GM19351 (cell line): Measurements from ENCODE around the gene B4GALNT2.

Source experiments
- ATAC-seq: cut with Tn5 transposase; IDR thresholded peaks from one replicate; pipeline ENCODE4 v1.9.1; 2021; ENCODE audit warnings: mild to moderate bottlenecking, moderate library complexity; ENCODE audit not compliant: unreplicated experiment

The B4GALNT2 gene

DNA sequence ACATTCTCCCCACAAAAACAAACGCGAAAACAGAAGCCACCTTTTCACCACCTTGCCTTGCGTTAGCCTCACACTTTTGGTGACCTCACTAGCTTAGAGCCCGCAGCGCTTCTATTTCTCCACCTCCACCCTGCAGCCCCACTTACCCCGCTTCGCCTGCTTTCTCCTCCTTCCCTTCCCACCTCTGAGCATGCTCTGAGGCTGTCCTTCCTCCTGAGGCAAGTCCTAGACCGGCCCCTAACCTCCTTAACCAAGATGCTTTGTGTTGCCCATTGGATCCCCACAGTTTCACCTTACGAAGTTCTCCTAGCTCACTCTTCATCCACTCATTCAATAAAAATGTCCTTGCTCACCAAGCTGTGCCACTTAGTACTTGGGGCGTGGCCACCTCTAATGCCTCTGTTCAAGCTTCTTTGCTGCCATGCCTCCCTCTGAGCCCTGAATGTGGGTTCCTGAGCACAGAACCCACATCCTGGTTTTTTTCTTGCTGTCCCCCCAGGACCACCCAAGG, 76.5 kb downstream of the B4GALNT2 start:
- no peak for ATAC-seq

DNA sequence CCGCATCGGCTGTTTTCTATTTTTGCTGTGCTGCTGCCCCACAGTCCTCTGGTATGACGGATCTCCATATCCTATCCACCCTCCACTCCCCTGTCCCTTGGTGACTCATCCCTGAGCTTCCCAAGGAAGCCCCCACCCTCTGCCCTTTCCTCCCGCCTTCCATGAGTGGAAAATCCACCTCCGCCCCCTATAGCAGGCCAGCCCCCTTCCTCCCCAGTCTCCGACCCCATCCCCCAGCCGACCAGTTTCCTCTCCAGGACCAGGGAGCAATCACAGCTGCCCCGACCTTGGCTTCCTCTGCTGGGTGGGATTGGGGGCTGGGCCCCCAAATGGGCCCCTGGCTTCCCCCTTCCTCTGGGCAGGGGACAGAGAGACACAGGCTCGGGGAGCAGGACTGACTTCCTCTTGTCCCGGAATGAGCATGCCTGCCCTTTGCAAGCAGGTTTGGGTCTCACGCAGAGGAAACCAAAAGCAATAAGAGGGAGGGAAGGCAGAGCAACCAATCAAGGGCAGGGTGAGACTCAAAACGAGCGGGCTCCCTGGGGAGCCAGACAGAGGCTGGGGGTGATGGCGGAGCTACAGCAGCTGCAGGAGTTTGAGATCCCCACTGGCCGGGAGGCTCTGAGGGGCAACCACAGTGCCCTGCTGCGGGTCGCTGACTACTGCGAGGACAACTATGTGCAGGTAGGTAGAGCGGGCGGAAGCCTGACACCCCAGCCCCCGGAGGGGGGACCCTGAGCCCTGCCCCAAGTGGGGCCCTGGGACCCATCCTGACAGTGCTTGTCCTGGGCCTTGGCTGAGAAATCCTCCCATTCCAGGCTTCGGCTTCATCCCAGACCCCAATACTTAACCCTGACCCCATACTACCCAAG, 77.8 kb downstream of the B4GALNT2 start, which contains the start of the genes ABI3 and GNGT2:
TSS of gene ABI3 (plus strand) at position 550 of the 872 bp plus-strand sequence. CDS start at position 568, 18 bp downstream.
TSS of gene GNGT2 (minus strand) at position 417 of the 872 bp plus-strand sequence. CDS start 3,152 bp downstream, outside the sequence.
- peak; percentile 86 for ATAC-seq

DNA sequence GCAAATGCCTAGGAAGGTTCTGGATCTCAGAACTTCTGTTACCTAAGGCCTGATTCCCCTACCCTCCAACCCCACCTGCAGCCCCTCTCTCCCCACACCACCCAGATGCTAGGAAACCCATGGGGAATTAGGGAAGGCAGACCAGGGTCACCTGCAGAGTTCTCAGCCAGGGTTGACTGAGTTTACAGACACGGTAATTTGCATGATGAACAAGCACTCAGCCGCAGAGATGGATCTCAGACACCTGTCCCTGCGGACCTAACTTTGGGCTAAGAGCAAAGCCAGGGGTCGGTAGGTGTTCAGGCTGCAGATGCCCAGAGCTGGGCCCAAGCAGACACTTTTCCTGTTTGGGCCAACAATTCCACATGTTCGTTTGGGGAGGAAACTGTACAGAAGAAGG, 80.8 kb downstream of the B4GALNT2 start:
- no peak for ATAC-seq

DNA sequence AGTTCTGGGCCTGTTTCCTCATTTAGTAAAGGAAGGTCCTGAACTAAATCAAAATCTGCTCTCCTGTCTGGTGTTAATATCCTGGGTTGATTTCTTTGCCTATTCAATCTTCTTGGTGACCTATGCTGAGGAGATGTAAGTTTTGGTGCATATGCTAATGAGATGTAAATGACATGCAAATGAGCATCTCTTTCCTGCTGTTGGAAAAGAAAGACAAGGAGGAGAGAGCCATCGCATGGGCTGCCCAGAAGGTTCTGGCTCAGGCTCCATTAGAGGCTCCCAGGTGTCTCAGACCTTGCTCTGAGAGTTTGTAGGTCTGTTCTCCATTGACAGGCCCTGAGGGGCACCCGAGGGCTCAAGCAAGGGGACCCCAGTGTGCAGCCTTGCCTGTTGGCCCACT, 81.3 kb downstream of the B4GALNT2 start:
- no peak for ATAC-seq

DNA sequence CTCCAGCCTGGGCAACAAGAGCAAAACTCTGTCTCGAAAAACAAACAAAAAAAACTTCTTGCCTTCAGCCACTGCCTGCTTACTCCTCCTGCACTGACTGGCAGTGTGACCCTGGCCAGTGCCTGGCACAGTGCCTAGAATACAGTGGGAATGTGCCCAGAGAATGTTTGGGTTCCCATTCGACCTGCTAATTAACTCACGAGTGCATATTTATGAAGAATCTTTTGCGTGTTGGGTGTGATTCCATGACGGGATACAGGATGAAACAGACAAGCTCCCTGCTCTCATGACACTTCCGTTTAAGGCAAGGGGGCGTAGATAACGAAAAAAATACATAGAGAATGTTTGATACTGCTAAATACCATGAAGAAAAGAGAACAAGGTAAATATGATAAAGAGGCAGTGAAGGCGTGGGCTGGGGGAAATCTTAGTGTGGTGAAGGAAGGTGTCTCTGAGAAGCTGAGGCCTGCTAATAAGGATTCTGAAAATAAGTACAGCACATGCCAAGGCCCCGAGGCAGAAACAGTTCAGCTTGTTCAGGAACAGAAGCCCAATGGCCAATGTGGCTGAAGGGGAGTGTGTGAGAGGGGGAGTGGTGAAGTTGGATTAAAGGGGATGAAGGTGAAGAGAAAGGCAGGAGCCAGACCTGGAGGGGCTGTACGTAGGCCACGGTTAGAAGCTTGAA, 82.2 kb downstream of the B4GALNT2 start:
- ATAC-seq = no peak

DNA sequence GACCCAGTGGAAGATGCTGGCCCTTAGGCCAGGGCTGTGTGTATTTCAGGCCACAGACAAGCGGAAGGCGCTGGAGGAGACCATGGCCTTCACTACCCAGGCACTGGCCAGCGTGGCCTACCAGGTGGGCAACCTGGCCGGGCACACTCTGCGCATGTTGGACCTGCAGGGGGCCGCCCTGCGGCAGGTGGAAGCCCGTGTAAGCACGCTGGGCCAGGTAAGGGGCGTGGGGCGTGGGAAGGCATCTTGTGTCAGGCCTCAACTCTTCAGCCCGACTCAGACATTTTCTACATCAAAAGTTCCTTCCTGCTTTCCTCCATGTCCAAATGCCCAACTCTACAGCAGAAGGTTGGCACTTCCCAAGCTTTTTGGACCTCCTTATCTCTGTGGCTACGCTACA, 83.9 kb downstream of the B4GALNT2 start:
- no peak for ATAC-seq

DNA sequence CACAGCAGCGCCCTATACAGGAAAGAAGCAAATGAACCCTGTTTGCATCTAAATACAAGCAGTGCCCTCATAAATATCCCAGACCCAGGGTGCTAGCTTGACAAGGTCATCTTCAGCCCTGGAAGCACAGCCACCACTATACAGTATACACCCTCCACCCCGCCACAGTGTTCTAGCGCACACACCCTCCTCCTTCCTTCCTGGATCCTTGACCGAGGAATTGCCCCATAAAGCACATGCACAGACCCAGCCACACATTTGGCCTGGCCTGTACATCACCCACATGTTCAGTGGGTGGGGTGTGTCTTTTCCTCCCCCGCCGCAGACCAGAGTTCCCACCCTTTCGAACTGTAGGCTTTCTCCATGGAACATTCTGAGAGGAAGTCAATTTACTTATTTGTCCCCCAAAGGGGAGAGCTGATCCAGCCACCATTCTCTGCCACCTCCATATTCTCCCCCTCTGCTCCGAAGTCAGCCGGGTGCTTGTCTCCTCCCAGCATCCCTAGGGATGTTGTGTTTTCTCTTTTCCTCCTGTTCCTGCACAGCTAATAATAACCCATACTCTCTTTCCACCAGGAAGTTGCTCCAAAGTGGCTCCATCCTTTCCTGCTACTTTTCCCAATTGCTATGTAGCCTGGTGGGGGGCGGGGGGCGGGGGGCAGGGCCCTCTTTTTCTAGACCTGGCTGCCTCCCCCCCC, 84.5 kb downstream of the B4GALNT2 start:
- no peak for ATAC-seq

DNA sequence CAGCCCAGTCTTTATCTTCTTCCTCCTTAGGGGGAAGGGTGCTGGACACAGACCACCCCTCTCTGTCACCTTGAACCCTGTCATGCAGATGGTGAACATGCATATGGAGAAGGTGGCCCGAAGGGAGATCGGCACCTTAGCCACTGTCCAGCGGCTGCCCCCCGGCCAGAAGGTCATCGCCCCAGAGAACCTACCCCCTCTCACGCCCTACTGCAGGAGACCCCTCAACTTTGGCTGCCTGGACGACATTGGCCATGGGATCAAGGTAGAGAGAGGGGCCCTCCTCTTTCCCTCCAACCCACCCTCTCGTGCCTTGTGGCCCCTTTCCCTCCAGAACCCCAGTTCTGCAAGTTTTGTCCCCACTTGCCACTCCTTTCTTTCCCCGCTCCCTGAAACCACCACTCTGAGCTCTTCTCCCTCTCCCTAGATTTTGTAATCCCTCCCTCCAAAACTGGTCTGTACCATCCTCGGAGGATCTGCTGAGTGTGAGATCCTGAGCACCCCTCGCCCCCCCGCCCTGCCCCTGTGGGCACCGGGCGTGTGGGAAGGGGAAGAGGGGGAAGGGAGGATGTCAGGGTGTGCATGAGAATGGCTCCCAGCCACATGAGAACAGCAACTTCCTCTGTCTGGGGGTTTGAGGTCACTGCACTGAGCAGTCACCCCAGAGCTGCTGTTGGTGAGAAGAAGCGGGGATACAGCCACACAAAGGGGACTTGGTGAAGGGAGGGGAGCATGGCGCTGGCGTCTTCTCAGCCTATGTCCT, 85.3 kb downstream of the B4GALNT2 start:
- ATAC-seq = peak; percentile 50

DNA sequence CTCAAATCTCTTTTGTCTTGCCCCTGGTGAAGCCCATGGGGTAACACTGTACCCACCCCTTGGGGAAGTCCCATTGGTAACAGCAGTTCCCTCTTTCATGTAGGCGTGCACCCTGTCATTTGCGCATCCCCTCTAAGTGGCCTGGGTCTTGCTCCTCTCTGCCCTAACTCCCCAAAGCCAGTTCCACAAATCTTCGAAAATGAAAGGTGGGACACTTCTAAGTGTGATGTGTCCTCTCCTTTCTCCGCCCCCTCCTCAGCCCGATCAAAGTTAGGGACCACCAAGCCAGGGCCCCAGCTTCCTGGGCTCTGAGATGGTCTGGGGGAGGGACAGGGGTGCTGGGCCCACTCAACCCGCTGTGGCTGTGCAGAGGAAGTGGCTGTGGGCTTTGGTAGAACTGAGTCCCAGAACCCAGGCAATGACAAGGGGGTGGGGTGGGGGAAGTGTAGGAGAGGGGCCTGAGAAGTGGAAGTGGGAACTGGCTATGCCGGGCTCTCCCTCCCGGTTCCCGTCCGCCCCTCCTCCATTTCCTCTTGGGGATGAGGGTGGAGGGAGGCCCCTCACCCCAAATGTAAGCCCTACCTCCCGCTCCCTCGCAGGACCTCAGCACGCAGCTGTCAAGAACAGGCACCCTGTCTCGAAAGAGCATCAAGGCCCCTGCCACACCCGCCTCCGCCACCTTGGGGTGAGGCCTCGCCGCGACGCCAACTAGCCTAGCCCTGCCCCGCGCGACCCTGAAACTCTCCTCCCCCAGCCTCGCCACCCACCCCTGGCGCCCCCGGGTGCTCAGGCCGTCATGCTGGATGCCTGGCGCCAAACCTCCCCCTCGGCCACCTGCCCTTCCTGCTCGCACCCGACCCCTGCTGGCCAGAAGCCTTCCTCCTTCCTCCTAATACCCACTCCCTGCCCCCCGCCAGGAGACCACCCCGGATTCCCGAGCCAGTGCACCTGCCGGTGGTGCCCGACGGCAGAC, 86.7 kb downstream of the B4GALNT2 start:
- no peak for ATAC-seq

DNA sequence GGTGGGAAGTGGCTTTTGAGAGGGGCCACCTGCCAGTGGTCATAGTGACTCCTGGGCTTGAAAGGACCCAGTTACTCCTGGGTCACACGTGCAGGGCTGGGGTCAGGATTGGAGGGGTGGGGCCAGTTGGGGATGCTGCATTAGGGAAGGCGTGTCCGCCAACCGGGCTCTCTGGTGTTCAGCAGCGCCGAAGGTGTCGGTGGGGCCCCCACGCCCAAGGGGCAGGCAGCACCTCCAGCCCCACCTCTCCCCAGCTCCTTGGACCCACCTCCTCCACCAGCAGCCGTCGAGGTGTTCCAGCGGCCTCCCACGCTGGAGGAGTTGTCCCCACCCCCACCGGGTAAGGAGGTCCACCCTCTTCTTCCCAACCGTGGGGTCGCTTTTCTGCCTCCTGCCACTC, 87.4 kb downstream of the B4GALNT2 start:
- ATAC-seq = no peak

DNA sequence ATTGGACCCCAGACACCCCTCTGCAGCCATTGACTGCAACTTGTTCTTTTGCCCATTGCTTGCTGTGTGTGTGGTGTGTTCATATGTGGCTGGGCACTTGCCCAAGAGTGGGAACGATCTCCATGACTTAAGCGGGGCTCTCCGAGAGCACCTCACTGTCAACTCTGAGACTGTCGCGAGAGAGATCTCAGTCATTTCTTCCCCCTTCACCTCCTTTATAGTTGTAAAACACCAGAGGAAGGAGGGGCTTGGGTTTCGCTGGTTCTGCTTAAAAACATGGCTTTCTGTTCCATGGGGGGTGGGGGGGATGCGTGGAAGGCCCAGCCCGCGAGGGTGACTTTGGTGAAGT, 90.6 kb downstream of the B4GALNT2 start:
- ATAC-seq = no peak

DNA sequence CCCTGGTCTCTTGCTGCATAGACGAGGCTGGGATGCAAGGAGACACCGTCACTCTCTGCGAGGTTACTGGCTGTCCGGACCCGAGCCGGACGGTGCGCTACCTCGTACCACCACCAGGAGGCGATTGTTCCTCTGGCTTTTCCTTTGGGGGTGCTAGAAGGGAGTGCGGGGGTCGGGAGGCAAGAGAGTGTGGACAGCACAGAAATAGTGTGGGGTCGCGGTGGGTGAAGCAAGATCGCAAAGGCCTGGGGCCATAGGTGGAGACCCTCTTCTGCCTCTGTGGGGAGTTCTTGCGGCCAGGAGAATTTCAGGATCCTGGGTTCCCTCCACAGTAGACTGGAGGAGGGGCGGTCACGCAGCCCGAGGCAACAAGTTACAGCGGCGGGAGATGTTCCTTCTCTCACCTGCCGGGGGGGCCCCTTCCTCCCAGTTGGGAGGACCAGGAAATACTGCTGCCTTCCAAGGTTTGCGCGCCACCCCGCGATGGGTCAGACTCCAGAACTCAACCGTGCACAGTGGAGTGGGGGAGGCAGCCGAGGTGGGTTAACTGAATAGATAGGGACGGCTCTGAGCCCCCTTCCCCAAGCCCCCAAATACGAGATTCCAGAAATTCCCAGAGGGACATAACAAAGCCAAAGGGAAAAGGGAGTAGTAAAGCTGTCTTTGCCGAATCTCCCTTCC, 91.1 kb downstream of the B4GALNT2 start:
- ATAC-seq = no peak

DNA sequence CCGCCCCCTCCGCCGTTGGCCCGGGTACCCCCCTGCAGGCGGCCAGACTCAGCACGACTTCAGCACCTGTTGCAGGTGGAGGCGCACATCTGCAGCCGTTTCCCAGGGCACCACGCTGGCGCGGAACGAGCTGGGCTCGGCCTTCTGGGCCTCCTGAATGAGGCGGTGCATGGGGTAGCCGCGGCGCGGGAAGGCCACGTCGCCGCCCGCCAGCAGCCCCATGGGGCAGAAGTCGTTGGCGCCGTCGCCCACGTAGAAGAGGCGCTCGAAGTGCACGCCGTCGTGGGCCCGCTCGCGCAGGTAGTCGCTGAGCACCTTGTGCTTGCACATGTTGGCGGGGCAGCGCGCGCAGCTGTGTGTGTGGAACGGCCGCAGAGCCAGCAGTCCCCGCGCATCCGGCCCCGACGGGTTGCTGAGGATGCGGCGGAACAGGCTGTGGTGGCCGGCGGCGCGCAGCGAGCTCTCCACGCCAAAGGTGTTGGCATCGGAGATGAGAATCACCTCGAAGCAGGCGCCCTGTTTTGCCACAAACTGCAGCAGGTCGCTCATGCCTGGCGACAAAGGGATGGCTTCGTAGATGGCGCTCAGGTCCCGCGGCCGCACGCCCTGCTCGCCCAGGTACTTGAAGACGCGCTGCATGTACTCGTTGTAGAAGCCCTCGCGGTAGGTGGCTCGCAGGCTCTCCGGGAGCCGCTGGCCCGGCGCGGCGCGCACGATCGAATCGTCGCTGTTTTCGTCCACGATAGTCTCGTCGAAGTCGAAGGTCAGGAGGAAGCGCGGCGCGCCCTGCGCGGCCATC, 91.8 kb downstream of the B4GALNT2 start:
- ATAC-seq = no peak

DNA sequence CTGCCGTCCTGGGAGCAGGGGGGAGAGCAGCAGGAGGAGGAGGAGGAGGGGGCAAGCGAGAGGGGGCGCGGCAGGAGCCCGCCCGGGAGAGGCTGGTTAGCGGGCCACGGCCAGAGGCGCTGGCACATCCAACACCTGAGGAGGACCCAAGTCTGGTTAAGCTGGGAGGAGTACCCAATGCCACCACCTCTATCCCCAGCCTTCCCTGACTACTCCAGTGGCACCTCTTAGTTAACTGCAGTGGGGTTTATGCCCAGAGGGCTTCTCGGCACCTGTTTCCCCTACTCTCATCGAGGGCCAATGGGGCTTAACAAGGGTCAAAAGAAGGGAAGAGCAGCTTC, 92.4 kb downstream of the B4GALNT2 start:
- no peak for ATAC-seq

DNA sequence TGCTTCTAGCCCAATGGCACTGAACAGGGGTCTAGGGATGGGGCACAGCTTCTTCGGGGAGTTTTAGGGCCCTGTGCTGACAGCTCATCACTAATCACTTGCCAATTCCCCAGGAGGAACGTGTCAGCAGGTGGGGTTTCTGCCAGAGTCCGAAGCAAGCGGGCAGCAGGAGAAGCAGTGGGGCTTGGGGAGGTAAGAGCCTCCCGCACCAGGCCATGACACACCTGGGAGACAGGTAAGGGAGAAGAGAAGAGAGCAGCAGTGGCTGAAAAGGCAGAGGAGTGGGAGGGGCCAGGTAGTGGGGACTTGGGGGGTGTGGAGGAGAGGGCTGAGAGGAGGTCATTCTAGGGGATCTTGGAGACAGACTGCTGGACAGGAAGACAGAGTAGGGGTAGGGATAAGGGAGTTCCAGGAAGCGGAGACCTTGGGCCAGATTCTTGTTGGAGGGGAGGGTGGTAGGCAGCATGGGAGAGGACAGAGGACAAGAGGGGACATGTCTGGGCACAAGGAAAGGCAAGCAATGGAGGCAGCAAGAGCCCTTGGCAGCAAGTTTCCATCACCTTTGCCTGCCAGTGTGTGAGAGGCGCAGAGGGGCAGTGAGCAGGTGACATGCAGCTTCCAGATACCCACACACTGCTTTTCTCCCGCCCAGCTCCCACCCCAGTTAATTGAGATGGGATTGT, 93.1 kb downstream of the B4GALNT2 start:
- ATAC-seq = no peak
